SH-SY5Y (cell line): ENCODE results near the gene CACNA1E.

Experiments
- GATA2 ChIP-seq: IDR thresholded peaks from 2 replicates; pipeline ENCODE4 v1.6.1; 2011; ENCODE audit warnings: mild to moderate bottlenecking, low read depth, low read length
- GATA3 ChIP-seq: IDR thresholded peaks from 2 replicates; pipeline ENCODE4 v1.6.1; 2011; ENCODE audit warnings: low read depth, mild to moderate bottlenecking, low read length, moderate library complexity

DNA sequence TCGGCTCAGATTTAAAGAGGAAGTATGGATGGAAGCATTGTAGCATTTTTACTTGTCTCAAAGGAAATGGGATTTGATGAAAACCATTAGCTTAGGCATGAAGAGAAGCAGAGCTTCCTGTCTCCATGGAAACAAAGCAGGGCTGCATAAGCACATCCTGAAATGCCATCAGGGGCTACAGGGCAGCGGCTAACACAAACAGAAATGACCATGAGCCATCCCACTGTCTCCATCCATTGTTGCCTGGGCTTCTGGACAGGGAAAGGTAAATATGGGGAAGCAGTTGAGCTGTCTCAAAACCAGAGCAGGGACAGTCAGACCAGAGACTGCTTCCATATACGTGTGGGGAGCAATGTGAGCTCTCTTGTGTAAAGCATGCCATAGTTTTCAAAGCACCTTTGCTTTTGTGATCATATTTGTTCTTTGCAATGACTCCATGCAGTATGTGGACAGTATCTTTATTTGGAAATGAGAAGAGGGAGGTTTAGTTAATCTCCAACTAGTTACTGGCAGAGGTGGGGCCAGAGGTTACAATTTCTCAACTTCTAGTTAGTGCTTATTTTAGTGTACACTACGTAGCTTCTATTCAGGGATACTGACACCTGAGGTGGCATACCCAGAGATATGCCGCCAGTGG lies 176.1 kb downstream of the CACNA1E start:
- no peak for TF ChIP-seq GATA2
- no peak for TF ChIP-seq GATA3
